Measurements from ENCODE around the gene KIAA1755.

GRCh38 chr20:38252292-38253288 lies 7.9 kb downstream of the KIAA1755 start:
- no peak for TF ChIP-seq EZH2phosphoT487 (IDR thresholded peaks at IDR 0.05; ENCODE audit: borderline replicate concordance, low read length)
- TF ChIP-seq CTCF (IDR thresholded peaks at IDR 0.05; ENCODE audit: low read depth, low read length, poor library complexity, severe bottlenecking): no peak

Measured in DOHH2 (cell line).